B cell (primary cell): ENCODE results near the gene COG7. TPM values are rescaled to one million over a fixed set of nuclear protein-coding genes. Genes with fewer than 3 reads are reported as not detected.

Source experiments
- ATAC-seq: fragments of 200-7000 bp; cut with Tn5 transposase; one replicate; pipeline ENCODE4 v1.10.0; 2021; ENCODE audit warnings: low read depth, mild to moderate bottlenecking, moderate number of reproducible peaks, moderate library complexity
- CTCF ChIA-PET: fragments of 350-600 bp; sonication (Branson Sonifier 250); formaldehyde crosslinking; loops from one replicate; lab custom pipeline; 2021; ENCODE audit warnings: antibody characterized with exemption, inconsistent platforms; lab: Charles Lee
- POLR2A ChIA-PET: fragments of 350-600 bp; sonication (Branson Sonifier 250); formaldehyde crosslinking; loops from one replicate; lab custom pipeline; 2021; ENCODE audit warnings: antibody characterized with exemption; lab: Charles Lee
- DNase-seq: peaks from one replicate; pipeline ENCODE4 v3.0.0; 2013
- H2AFZ ChIP-seq: 2 replicates; pipeline ENCODE4 v1.6.1; 2012; ENCODE audit warnings: mild to moderate bottlenecking, low read depth, low read length; ENCODE audit not compliant: insufficient read depth, poor library complexity, severe bottlenecking
- H3K27ac ChIP-seq, 2 donors: 1 replicate in 1 of 2; 2 replicates in 1 of 2; pipeline ENCODE4 v1.5.1; 2012 to 2013; ENCODE audit warnings: low read length in 2 of 2, mild to moderate bottlenecking in 2 of 2, moderate library complexity in 1 of 2
- H3K27me3 ChIP-seq, 4 experiments: fragments of 200-600 bp in 1 of 4; sonication (generic) in 1 of 4; replicated peaks in 1 of 4; 1 replicate in 2 of 4; 2 replicates in 2 of 4; pipeline versions ENCODE4 v1.6.1 to v1.7.0; 2013 to 2016; ENCODE audit warnings: low read length in 3 of 4, mild to moderate bottlenecking in 2 of 4, mixed read lengths in 1 of 4, moderate library complexity in 1 of 4; ENCODE audit not compliant: insufficient read depth in 4 of 4, control insufficient read depth in 3 of 4; ENCODE audit errors: control extremely low read depth in 1 of 4
- H3K36me3 ChIP-seq, 2 experiments: replicated peaks in 1 of 2; 1 replicate in 1 of 2; 2 replicates in 1 of 2; pipeline versions ENCODE4 v1.6.1 to v1.7.1; 2013; ENCODE audit warnings: low read length in 1 of 2; ENCODE audit not compliant: insufficient read depth in 2 of 2, control insufficient read depth in 1 of 2; ENCODE audit errors: control extremely low read depth in 1 of 2, extremely low read depth in 1 of 2
- H3K4me1 ChIP-seq, 2 donors: fragments of 200-600 bp in 1 of 2; sonication (generic) in 1 of 2; 1 replicate in 1 of 2; 2 replicates in 1 of 2; pipeline versions ENCODE4 v1.5.1 to v1.6.1; 2013 to 2017; ENCODE audit warnings: low read length in 2 of 2; ENCODE audit not compliant: control insufficient read depth in 2 of 2, insufficient read depth in 2 of 2
- H3K4me2 ChIP-seq: replicated peaks from 2 replicates; pipeline ENCODE3; 2012; ENCODE audit warnings: mild to moderate bottlenecking, low read depth, low read length; ENCODE audit not compliant: poor library complexity, severe bottlenecking
- H3K4me3 ChIP-seq, 5 experiments: fragments of 200-600 bp in 1 of 5; sonication (generic) in 1 of 5; 1 replicate in 3 of 5; 2 replicates in 2 of 5; pipeline versions ENCODE4 v1.5.1 to v1.7.0; 2011 to 2016; ENCODE audit warnings: low read length in 4 of 5, mild to moderate bottlenecking in 4 of 5, low read depth in 2 of 5, control low read depth in 1 of 5, moderate library complexity in 1 of 5; ENCODE audit not compliant: insufficient read depth in 1 of 5; ENCODE audit errors: control extremely low read depth in 1 of 5, extremely low read depth in 1 of 5
- H3K79me2 ChIP-seq: fragments of 200-600 bp; sonication (generic); one replicate; pipeline ENCODE4 v1.6.0; 2016; ENCODE audit warnings: low read length; ENCODE audit not compliant: control insufficient read depth, insufficient read depth
- H3K9ac ChIP-seq: fragments of 200-600 bp; sonication (generic); 2 replicates; pipeline ENCODE4 v1.6.1; 2017; ENCODE audit warnings: mild to moderate bottlenecking, low read length, moderate library complexity
- H3K9me3 ChIP-seq, 3 donors: one replicate each; pipeline versions ENCODE4 v1.6.1 to v1.7.1; 2013; ENCODE audit warnings: low read length in 2 of 3; ENCODE audit not compliant: control insufficient read depth in 2 of 3, insufficient read depth in 1 of 3; ENCODE audit errors: control extremely low read depth in 1 of 3
- H4K20me1 ChIP-seq: 2 replicates; pipeline ENCODE4 v1.6.0; 2012; ENCODE audit warnings: mild to moderate bottlenecking, low read length; ENCODE audit not compliant: insufficient read depth, control insufficient read depth, poor library complexity, severe bottlenecking
- H3K27ac Mint-ChIP-seq: one replicate; pipeline ENCODE4 v1.8.0; 2021; ENCODE audit warnings: mixed read lengths
- H3K27me3 Mint-ChIP-seq: one replicate; pipeline ENCODE4 v1.8.0; 2021; ENCODE audit warnings: mixed read lengths
- H3K4me1 Mint-ChIP-seq: one replicate; pipeline ENCODE4 v1.8.0; 2021; ENCODE audit warnings: mixed read lengths
- H3K4me3 Mint-ChIP-seq: one replicate; pipeline ENCODE4 v1.8.0; 2021; ENCODE audit warnings: mixed read lengths
- H3K9me3 Mint-ChIP-seq: one replicate; pipeline ENCODE4 v1.8.0; 2022; ENCODE audit warnings: mixed read lengths; ENCODE audit not compliant: insufficient read depth
- EZH2 ChIP-seq: IDR thresholded peaks from 2 replicates; pipeline ENCODE4 v1.6.1; 2012; ENCODE audit warnings: borderline replicate concordance, low read depth, mild to moderate bottlenecking, moderate library complexity, low read length; ENCODE audit not compliant: insufficient read depth, poor library complexity, severe bottlenecking
- WGBS: methylation state at CpG from one replicate; pipeline ENCODE4 v1.1.5; 2013; ENCODE audit warnings: missing lambda C conversion rate; ENCODE audit not compliant: insufficient coverage; 5-methylcytosine and 5-hydroxymethylcytosine counted together
- intact Hi-C: fragments of 100-400 bp; cut with micrococcal nuclease; formaldehyde crosslinking; loops from one replicate; pipeline ENCODE4 v1.10.0; 2022
- polyA plus RNA-seq: library from polyadenylated mRNA; depleted of rRNA; stranded (reverse); fragments of >200 nt; gene quantifications from 2 replicates; pipeline ENCODE4 v1.2.3, GENCODE V29; 2012
- total RNA-seq, 2 donors: library from RNA; stranded (reverse); fragments of 120-200 nt in 1 of 2; gene quantifications; 1 replicate in 1 of 2; 2 replicates in 1 of 2; pipeline versions ENCODE4 v1.2.3 to v1.2.4, GENCODE V29; 2013 to 2022
- TF ChIP-seq, protein P1 (sequence below): fragments of 200-600 bp; IDR thresholded peaks from one replicate; pipeline ENCODE4 v1.8.0; 2022; ENCODE audit warnings: antibody characterized with exemption, mild to moderate bottlenecking

Gene COG7
- total and polyA plus RNA-seq, 2 donors (not counting 1 experiment from before 2014, with no cell fraction given), result 21.3 to 37.8 TPM

GRCh38 chr16:23345237-23345636 is 107.8 kb downstream of the COG7 start:
- no peak overlapping the region for H3K9ac ChIP-seq
- no peak overlapping the region for H3K4me3 ChIP-seq
- no peaks in the 10 kb centered on the region for H3K4me1 ChIP-seq

More at GRCh38 chr16:23345237-23345636, 107.8 kb downstream of the COG7 start:
- TF ChIP-seq, protein P1, sequence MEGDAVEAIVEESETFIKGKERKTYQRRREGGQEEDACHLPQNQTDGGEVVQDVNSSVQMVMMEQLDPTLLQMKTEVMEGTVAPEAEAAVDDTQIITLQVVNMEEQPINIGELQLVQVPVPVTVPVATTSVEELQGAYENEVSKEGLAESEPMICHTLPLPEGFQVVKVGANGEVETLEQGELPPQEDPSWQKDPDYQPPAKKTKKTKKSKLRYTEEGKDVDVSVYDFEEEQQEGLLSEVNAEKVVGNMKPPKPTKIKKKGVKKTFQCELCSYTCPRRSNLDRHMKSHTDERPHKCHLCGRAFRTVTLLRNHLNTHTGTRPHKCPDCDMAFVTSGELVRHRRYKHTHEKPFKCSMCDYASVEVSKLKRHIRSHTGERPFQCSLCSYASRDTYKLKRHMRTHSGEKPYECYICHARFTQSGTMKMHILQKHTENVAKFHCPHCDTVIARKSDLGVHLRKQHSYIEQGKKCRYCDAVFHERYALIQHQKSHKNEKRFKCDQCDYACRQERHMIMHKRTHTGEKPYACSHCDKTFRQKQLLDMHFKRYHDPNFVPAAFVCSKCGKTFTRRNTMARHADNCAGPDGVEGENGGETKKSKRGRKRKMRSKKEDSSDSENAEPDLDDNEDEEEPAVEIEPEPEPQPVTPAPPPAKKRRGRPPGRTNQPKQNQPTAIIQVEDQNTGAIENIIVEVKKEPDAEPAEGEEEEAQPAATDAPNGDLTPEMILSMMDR, result no peak
- no peak for TF ChIP-seq EZH2
- ATAC-seq (no peak), DNase-seq (no peak)
- Histone ChIP-seq H3K27me3 (peaks cover 0 to 5% (median 2%) of the 10 kb centered on the region in 4 experiments), H3K79me2 (no peaks in the 10 kb centered on the region), H3K36me3 (no peaks in the 10 kb centered on the region), H3K27ac (no peak overlapping the region), H3K9me3 (no peaks in the 10 kb centered on the region), H2AFZ (no peak overlapping the region), H4K20me1 (no peaks in the 10 kb centered on the region), H3K4me2 (no peak overlapping the region)
- Mint-ChIP-seq H3K9me3 (no peaks in the 10 kb centered on the region), H3K27me3 (peaks cover 16% of the 10 kb centered on the region), H3K27ac (no peak overlapping the region), H3K4me1 (no peaks in the 10 kb centered on the region), H3K4me3 (no peak overlapping the region)
- ChIA-PET CTCF (no interaction called here), POLR2A (no interaction called here)
- intact Hi-C loops, result no loop called here
- WGBS, result no CpG with 5 or more reads among the region's 5 CpGs
